A549 (cell line): Measurements from ENCODE around the gene DIS3L2. TPM values are rescaled to one million over a fixed set of nuclear protein-coding genes. Genes with fewer than 3 reads are reported as not detected.
"Not testable (repeated sequence)": the region's sequence is repeated elsewhere in the genome, so short reads cannot be mapped to it uniquely, and the experiment has no call there.

Experiments used
- ATAC-seq, 2 experiments: fragments of 200-7000 bp in 1 of 2; fragments of >200 bp in 1 of 2; cut with Nextera tagmentation in 1 of 2; cut with Tn5 transposase in 1 of 2; 3 replicates each; pipeline versions ENCODE4 v1.8.0 to v1.9.1; 2018 to 2020; ENCODE audit warnings: mild to moderate bottlenecking in 1 of 2, moderate library complexity in 1 of 2
- CTCF ChIA-PET: fragments of 300-600 bp; sonication (Branson Sonifier 250); formaldehyde crosslinking; extraction: SDS; loops from one replicate; lab custom pipeline; 2021; ENCODE audit warnings: antibody characterized with exemption, inconsistent platforms; lab: Yijun Ruan, JAX
- POLR2A ChIA-PET: fragments of 350-600 bp; formaldehyde crosslinking; extraction: SDS; loops from one replicate; lab custom pipeline; 2021; ENCODE audit warnings: antibody characterized with exemption, inconsistent platforms; lab: Yijun Ruan, JAX
- DNase-seq, 2 experiments: peaks; one replicate each; pipeline versions ENCODE4 v3.0.0 to v3.0.0-alpha.2; 2011 to 2016; ENCODE audit warnings: low read depth in 1 of 2, low spot score in 1 of 2
- FAIRE-seq: peaks from 2 replicates; lab custom pipeline; 2011; peaks lifted over from hg19 to GRCh38; lab: Jason Lieb, UNC
- H3K27ac ChIP-seq, 2 experiments: fragments of >200 bp; sonication (Bioruptor Twin); formaldehyde crosslinking; 3 replicates each; pipeline ENCODE4 v1.5.1; 2016 to 2017
- H3K4me1 ChIP-seq: fragments of >200 bp; sonication (Bioruptor Twin); formaldehyde crosslinking; 3 replicates; pipeline ENCODE4 v1.6.1; 2016
- H3K4me2 ChIP-seq: fragments of >200 bp; sonication (Bioruptor Twin); formaldehyde crosslinking; 3 replicates; pipeline ENCODE4 v1.6.1; 2016
- H3K4me3 ChIP-seq: fragments of >200 bp; sonication (Bioruptor Twin); formaldehyde crosslinking; 3 replicates; pipeline ENCODE4 v1.5.1; 2016
- H3K9me3 ChIP-seq: fragments of >200 bp; sonication (Bioruptor Twin); formaldehyde crosslinking; 3 replicates; pipeline ENCODE4 v1.6.1; 2016
- BHLHE40 ChIP-seq: IDR thresholded peaks from 2 replicates; pipeline ENCODE4 v1.6.1; 2012; ENCODE audit warnings: low read depth, low read length, inconsistent platforms
- CHD2 ChIP-seq: fragments of 150-350 bp; IDR thresholded peaks from 2 replicates; pipeline ENCODE4 v1.6.1; 2014; ENCODE audit warnings: low read length; ENCODE audit not compliant: partially characterized antibody
- CTCF ChIP-seq: fragments of >200 bp; sonication (Bioruptor Twin); formaldehyde crosslinking; IDR thresholded peaks from 3 replicates; pipeline ENCODE4 v1.5.1; 2016
- EP300 ChIP-seq, 2 experiments: fragments of >200 bp; sonication (Bioruptor Twin); formaldehyde crosslinking; IDR thresholded peaks; 2 replicates in 1 of 2; 3 replicates in 1 of 2; pipeline ENCODE4 v1.6.1; 2016 to 2017
- FOSB ChIP-seq: fragments of 250-450 bp; sonication (Bioruptor Pico); IDR thresholded peaks from 2 replicates; pipeline ENCODE4 v1.5.0; 2020; ENCODE audit warnings: mild to moderate bottlenecking, moderate library complexity
- FOXS1 ChIP-seq: fragments of 250-450 bp; sonication (Bioruptor Pico); IDR thresholded peaks from 2 replicates; pipeline ENCODE4 v1.5.0; 2020; ENCODE audit warnings: mild to moderate bottlenecking, moderate library complexity
- GATA3 ChIP-seq: IDR thresholded peaks from 2 replicates; pipeline ENCODE4 v1.6.1; 2012; ENCODE audit warnings: borderline replicate concordance
- HOXB13 ChIP-seq: fragments of 250-450 bp; sonication (Bioruptor Pico); IDR thresholded peaks from 2 replicates; pipeline ENCODE4 v1.5.0; 2020; ENCODE audit warnings: low read depth, mild to moderate bottlenecking, moderate library complexity
- JUN ChIP-seq, 2 experiments: fragments of >200 bp; sonication (Bioruptor Twin); formaldehyde crosslinking; IDR thresholded peaks; 2 replicates in 1 of 2; 3 replicates in 1 of 2; pipeline ENCODE4 v1.6.1; 2016 to 2017
- KDM5A ChIP-seq: fragments of 200-600 bp; sonication (generic); IDR thresholded peaks from 2 replicates; pipeline ENCODE4 v1.6.1; 2016; ENCODE audit warnings: antibody characterized with exemption, mild to moderate bottlenecking
- NR3C1 ChIP-seq: fragments of >200 bp; sonication (Bioruptor Twin); formaldehyde crosslinking; IDR thresholded peaks from 3 replicates; pipeline ENCODE4 v1.6.1; 2017
- RCOR1 ChIP-seq: fragments of 150-350 bp; IDR thresholded peaks from 2 replicates; pipeline ENCODE4 v1.6.1; 2014; ENCODE audit warnings: antibody characterized with exemption, low read length, low read depth
- RFX5 ChIP-seq: fragments of 450-650 bp; IDR thresholded peaks from 2 replicates; pipeline ENCODE4 v1.7.1; 2014; ENCODE audit warnings: antibody characterized with exemption, mild to moderate bottlenecking, moderate library complexity
- SMC3 ChIP-seq: fragments of >200 bp; sonication (Bioruptor Twin); formaldehyde crosslinking; IDR thresholded peaks from 3 replicates; pipeline ENCODE4 v1.6.1; 2018; ENCODE audit warnings: inconsistent platforms
- SREBF2 ChIP-seq: fragments of 450-650 bp; IDR thresholded peaks from 2 replicates; pipeline ENCODE4 v1.6.1; 2014; ENCODE audit warnings: mild to moderate bottlenecking, moderate library complexity
- TFCP2L1 ChIP-seq: fragments of 250-450 bp; sonication (Bioruptor Pico); IDR thresholded peaks from 2 replicates; pipeline ENCODE4 v1.5.0; 2021; ENCODE audit warnings: mild to moderate bottlenecking
- ZFP36 ChIP-seq: fragments of 450-650 bp; IDR thresholded peaks from 2 replicates; pipeline ENCODE4 v1.6.1; 2014; ENCODE audit warnings: borderline replicate concordance; ENCODE audit not compliant: partially characterized antibody
- ZNF302 ChIP-seq: fragments of 250-450 bp; sonication (Bioruptor Pico); IDR thresholded peaks from 2 replicates; pipeline ENCODE4 v1.9.0; 2021; ENCODE audit warnings: inconsistent platforms, mild to moderate bottlenecking, moderate library complexity
- WGBS: methylation state at CpG from one replicate; pipeline ENCODE4 v1.1.6; 2017; ENCODE audit errors: missing lambda C conversion rate; 5-methylcytosine and 5-hydroxymethylcytosine counted together
- polyA plus RNA-seq, 4 experiments: library from polyadenylated mRNA; depleted of rRNA in 3 of 4; stranded (reverse); fragments of >200 nt; fragmentation: RNase III in 1 of 4; extraction: RNeasy Plus Mini Kit Qiagen cat#74134 plus additional on column Dnase treatment in 1 of 4; gene quantifications; 2 replicates in 3 of 4; 3 replicates in 1 of 4; pipeline ENCODE4 v1.2.3, GENCODE V29; 2011 to 2017
- TF ChIP-seq, protein P1 (sequence below): IDR thresholded peaks from 2 replicates; pipeline ENCODE4 v1.6.1; 2012
- TF ChIP-seq, protein P2 (sequence below): fragments of 150-350 bp; IDR thresholded peaks from 2 replicates; pipeline ENCODE4 v1.6.1; 2014; ENCODE audit warnings: low read depth, mild to moderate bottlenecking, low read length

DIS3L2 gene
- polyA plus RNA-seq, 2 of the 4 experiments (the other 2 are of a cell fraction): 14.9 to 15.4 TPM

DNA sequence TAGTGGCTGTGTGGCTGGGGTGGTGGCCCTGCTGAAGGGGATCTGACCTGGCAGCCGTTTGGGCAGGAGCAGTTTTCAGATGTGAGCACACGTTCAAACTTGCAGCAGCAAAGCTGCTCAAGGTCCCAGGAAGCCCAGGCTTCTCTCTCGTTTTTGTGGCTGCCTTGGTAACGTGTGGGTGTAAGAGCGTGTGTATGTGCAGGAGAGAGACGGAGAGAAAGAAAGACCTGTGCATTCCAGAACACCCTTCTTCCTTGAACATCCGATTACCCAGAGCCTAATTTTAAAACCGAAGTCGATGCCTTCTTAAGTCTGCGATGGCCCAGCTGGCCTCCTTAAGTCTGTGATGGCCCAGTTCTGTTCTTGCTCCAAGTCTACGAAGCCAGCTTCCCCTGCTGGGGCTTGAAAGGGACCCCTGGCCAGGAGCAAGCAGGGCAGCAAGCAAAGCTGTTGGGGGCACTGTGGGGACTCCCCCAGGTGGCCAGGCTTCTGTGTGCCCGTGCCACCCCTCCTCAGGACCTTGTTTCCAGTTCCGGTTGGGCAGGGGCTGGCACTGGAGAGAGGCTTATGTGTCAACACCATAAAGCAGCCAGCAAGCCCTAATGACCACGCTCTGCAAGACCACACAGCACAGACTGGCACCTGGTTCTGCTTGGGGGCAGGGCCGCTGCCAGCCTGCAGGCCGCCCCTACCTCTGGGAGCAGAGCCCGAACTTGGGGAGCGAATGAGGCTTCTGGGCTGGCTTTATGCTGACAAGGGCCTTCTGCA lies 361.2 kb downstream of the DIS3L2 start:
- H3K9me3 ChIP-seq: no peaks in the 10 kb centered on the region
- no peak overlapping the region for H3K4me2 ChIP-seq
- POLR2A ChIA-PET: no interaction called here
- no peaks in the 10 kb centered on the region for H3K4me1 ChIP-seq
- TF ChIP-seq, protein P1, sequence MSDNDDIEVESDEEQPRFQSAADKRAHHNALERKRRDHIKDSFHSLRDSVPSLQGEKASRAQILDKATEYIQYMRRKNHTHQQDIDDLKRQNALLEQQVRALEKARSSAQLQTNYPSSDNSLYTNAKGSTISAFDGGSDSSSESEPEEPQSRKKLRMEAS: no peak
- TF ChIP-seq FOSB (CRISPR knock-in tag): no peak
- H3K4me3 ChIP-seq: no peak overlapping the region
- 87% methylated on average over 18 of the region's 18 CpGs for WGBS
- ATAC-seq: no peak
- FAIRE-seq: no peak
- CTCF ChIA-PET: interaction anchor here (0.5 to 11.8 kb wide), 5 partner anchors 13 to 424 kb away, joined by 3 to 154 read pairs (median 61); partner anchors contain the start of gene NPPC
- DNase-seq: no peak
- no peak overlapping the region for H3K27ac ChIP-seq

GRCh38 chr2:232323328-232323650 lies 361.8 kb downstream of the DIS3L2 start:
- Histone ChIP-seq H3K4me1 (no peaks in the 10 kb centered on the region), H3K4me3 (no peak overlapping the region)
- 100% methylated on average over 4 of the region's 4 CpGs for WGBS
- TF ChIP-seq ZFP36 (no peak), SMC3 (no peak), EP300 (IDR thresholded peaks at IDR 0.05) (no peak), FOXS1 (CRISPR knock-in tag) (no peak), SREBF2 (no peak), KDM5A (no peak), CHD2 (no peak)
- TF ChIP-seq, protein P1: no peak
- TF ChIP-seq, all 56 proteins: peak for 0
- H3K27ac ChIP-seq: no peak overlapping the region
- CTCF ChIA-PET: interaction anchor here (1.1 to 11.8 kb wide), 4 partner anchors 398 to 425 kb away, joined by 3 to 154 read pairs (median 68); partner anchors contain the start of gene NPPC
- POLR2A ChIA-PET: no interaction called here
- no peaks in the 10 kb centered on the region for H3K9me3 ChIP-seq
- DNase-seq: no peak
- no peak overlapping the region for H3K4me2 ChIP-seq
- no peak for FAIRE-seq
- no peak for ATAC-seq

DNA sequence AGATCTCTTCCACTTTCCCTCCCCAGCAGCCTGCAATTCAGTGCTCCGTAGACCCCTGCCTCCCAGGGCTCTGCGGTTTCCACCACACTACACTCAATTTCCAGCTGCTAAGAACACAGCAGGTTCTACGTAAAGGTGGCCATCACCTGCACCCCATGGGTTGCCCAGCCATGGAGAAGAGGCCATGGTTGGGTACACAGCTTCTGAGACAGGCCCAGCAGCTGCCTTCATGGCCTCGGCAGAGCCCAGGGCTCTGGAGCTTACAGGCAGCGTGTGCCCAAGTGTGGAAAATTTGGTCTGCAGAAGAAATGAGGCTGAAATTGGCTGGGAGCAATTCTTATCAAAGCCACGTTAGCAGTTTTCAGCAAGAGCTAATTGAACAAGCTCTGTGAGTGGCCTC lies 362.5 kb downstream of the DIS3L2 start:
- ATAC-seq, FAIRE-seq, POLR2A ChIA-PET, H3K9me3 ChIP-seq, H3K4me2 ChIP-seq, H3K4me3 ChIP-seq, H3K27ac ChIP-seq, H3K4me1 ChIP-seq, DNase-seq: not testable (repeated sequence)
- WGBS: 92% methylated on average over 6 of the region's 6 CpGs
- CTCF ChIA-PET: interaction anchor here (0.6 to 11.8 kb wide), 12 partner anchors 9 to 422 kb away, joined by 3 to 154 read pairs (median 6); partner anchors contain the start of gene NPPC

- CTCF ChIA-PET: interaction anchor here (0.6 to 11.8 kb wide), 15 partner anchors 9 to 423 kb away, joined by 3 to 154 read pairs (median 6); partner anchors contain the start of gene NPPC
- FAIRE-seq: no peak
- POLR2A ChIA-PET: no interaction called here
These were observed 363.3 kb downstream of the DIS3L2 start for GRCh38 chr2:232324778-232325177.

More at GRCh38 chr2:232324778-232325177, 363.3 kb downstream of the DIS3L2 start:
- 74% methylated on average over 4 of the region's 4 CpGs for WGBS
- H3K4me1 ChIP-seq: no peaks in the 10 kb centered on the region
- TF ChIP-seq CTCF: no peak
- no peak for TF ChIP-seq CHD2
- TF ChIP-seq JUN (IDR thresholded peaks at IDR 0.05): no peak
- TF ChIP-seq NR3C1: no peak
- TF ChIP-seq, protein P2, sequence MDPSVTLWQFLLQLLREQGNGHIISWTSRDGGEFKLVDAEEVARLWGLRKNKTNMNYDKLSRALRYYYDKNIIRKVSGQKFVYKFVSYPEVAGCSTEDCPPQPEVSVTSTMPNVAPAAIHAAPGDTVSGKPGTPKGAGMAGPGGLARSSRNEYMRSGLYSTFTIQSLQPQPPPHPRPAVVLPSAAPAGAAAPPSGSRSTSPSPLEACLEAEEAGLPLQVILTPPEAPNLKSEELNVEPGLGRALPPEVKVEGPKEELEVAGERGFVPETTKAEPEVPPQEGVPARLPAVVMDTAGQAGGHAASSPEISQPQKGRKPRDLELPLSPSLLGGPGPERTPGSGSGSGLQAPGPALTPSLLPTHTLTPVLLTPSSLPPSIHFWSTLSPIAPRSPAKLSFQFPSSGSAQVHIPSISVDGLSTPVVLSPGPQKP: no peak
- no peak for TF ChIP-seq TFCP2L1
- TF ChIP-seq GATA3: no peak
- no peak for TF ChIP-seq ZFP36
- no peak for TF ChIP-seq BHLHE40
- TF ChIP-seq HOXB13 (CRISPR knock-in tag): no peak
- no peak for TF ChIP-seq SMC3
- no peak for TF ChIP-seq ZNF302
- no peak for TF ChIP-seq RFX5
- no peak for TF ChIP-seq RCOR1
- no peak overlapping the region for H3K4me3 ChIP-seq
- no peaks in the 10 kb centered on the region for H3K9me3 ChIP-seq
- no peak for DNase-seq
- H3K27ac ChIP-seq: no peak overlapping the region
- no peak overlapping the region for H3K4me2 ChIP-seq
- ATAC-seq: no peak
